ENCODE measurements around the gene DOK7.

The DOK7 gene

GRCh38 chr4:3512719-3513118 lies 49.6 kb downstream of the DOK7 start:
- H3K14ac ChIP-seq (ENCODE audit: low read length) = no peak overlapping the region
- no peak overlapping the region for H4K91ac ChIP-seq (ENCODE audit: low read depth, low read length)
- no peaks in the 10 kb centered on the region for H3K4me1 ChIP-seq (ENCODE audit: control insufficient read depth in 1 of 2, insufficient read depth in 2 of 2, low read length in 2 of 2)
- H4K12ac ChIP-seq (ENCODE audit: low read depth, low read length) = no peak overlapping the region
- no peak overlapping the region for H3K4me2 ChIP-seq (ENCODE audit: low read length)
- H3K27ac ChIP-seq (ENCODE audit: low read depth, low read length) = no peak overlapping the region
- no peak overlapping the region for H2BK120ac ChIP-seq (ENCODE audit: insufficient read depth, low read length, poor library complexity)
- no peak overlapping the region for H3K18ac ChIP-seq (ENCODE audit: low read length)
- no peaks in the 10 kb centered on the region for H3K9me3 ChIP-seq (ENCODE audit: insufficient read depth, low read depth, low read length)
- H2AFZ ChIP-seq (ENCODE audit: insufficient read depth, low read length, poor library complexity) = no peak overlapping the region
- no peak overlapping the region for H3K23ac ChIP-seq (ENCODE audit: low read length)
- no peak for DNase-seq
- no peak overlapping the region for H2BK5ac ChIP-seq (ENCODE audit: low read depth, low read length, poor library complexity)
- no peaks in the 10 kb centered on the region for H3K27me3 ChIP-seq (ENCODE audit: insufficient read depth, low read length)
- no peaks in the 10 kb centered on the region for H3K79me1 ChIP-seq (ENCODE audit: low read length)
- H3K9ac ChIP-seq (ENCODE audit: low read length) = no peak overlapping the region
- no peak overlapping the region for H2BK12ac ChIP-seq (ENCODE audit: low read length)
- H3K4me3 ChIP-seq (ENCODE audit: low read depth, low read length) = no peak overlapping the region
- WGBS (ENCODE audit: extremely low coverage, insufficient coverage, insufficient read length) = no CpG with 5 or more reads among the region's 22 CpGs
- H3K4ac ChIP-seq (ENCODE audit: low read depth, low read length) = no peak overlapping the region
- no peaks in the 10 kb centered on the region for H3K79me2 ChIP-seq (ENCODE audit: control insufficient read depth, insufficient read depth, low read length, poor library complexity)
- H2AK5ac ChIP-seq (ENCODE audit: low read length) = no peak overlapping the region
- peaks cover 76 to 83% of the 10 kb centered on the region in 2 experiments for H3K36me3 ChIP-seq (ENCODE audit: control insufficient read depth in 1 of 2, insufficient read depth in 2 of 2, low read length in 2 of 2)
- no peak overlapping the region for H4K8ac ChIP-seq (ENCODE audit: low read depth, low read length)

- peaks cover 81 to 87% of the 10 kb centered on the region in 2 experiments for H3K36me3 ChIP-seq (ENCODE audit: control insufficient read depth in 1 of 2, insufficient read depth in 2 of 2, low read length in 2 of 2)
- no CpG with 5 or more reads among the region's 18 CpGs for WGBS (ENCODE audit: extremely low coverage, insufficient coverage, insufficient read length)
- H3K4me3 ChIP-seq (ENCODE audit: low read depth, low read length) = no peak overlapping the region
- no peaks in the 10 kb centered on the region for H3K27me3 ChIP-seq (ENCODE audit: insufficient read depth, low read length)
- no peak overlapping the region for H2BK120ac ChIP-seq (ENCODE audit: insufficient read depth, low read length, poor library complexity)
- no peak overlapping the region for H3K18ac ChIP-seq (ENCODE audit: low read length)
- H4K12ac ChIP-seq (ENCODE audit: low read depth, low read length) = no peak overlapping the region
- DNase-seq = no peak
- H2AFZ ChIP-seq (ENCODE audit: insufficient read depth, low read length, poor library complexity) = no peak overlapping the region
- no peak overlapping the region for H2AK5ac ChIP-seq (ENCODE audit: low read length)
- H3K79me1 ChIP-seq (ENCODE audit: low read length) = no peaks in the 10 kb centered on the region
- no peak overlapping the region for H4K91ac ChIP-seq (ENCODE audit: low read depth, low read length)
- no peak overlapping the region for H3K27ac ChIP-seq (ENCODE audit: low read depth, low read length)
- H2BK12ac ChIP-seq (ENCODE audit: low read length) = no peak overlapping the region
- H3K14ac ChIP-seq (ENCODE audit: low read length) = no peak overlapping the region
- H3K9ac ChIP-seq (ENCODE audit: low read length) = no peak overlapping the region
- H2BK5ac ChIP-seq (ENCODE audit: low read depth, low read length, poor library complexity) = no peak overlapping the region
- no peak overlapping the region for H3K4ac ChIP-seq (ENCODE audit: low read depth, low read length)
- no peaks in the 10 kb centered on the region for H3K4me1 ChIP-seq (ENCODE audit: control insufficient read depth in 1 of 2, insufficient read depth in 2 of 2, low read length in 2 of 2)
- H3K79me2 ChIP-seq (ENCODE audit: control insufficient read depth, insufficient read depth, low read length, poor library complexity) = no peaks in the 10 kb centered on the region
- H3K4me2 ChIP-seq (ENCODE audit: low read length) = no peak overlapping the region
- H3K9me3 ChIP-seq (ENCODE audit: insufficient read depth, low read depth, low read length) = no peaks in the 10 kb centered on the region
- no peak overlapping the region for H4K8ac ChIP-seq (ENCODE audit: low read depth, low read length)
- H3K23ac ChIP-seq (ENCODE audit: low read length) = no peak overlapping the region
Observed at GRCh38 chr4:3513807-3514206, 50.7 kb downstream of the DOK7 start.

- H3K14ac ChIP-seq (ENCODE audit: low read length) = no peak overlapping the region
- no peak overlapping the region for H3K9ac ChIP-seq (ENCODE audit: low read length)
- no peak overlapping the region for H2BK5ac ChIP-seq (ENCODE audit: low read depth, low read length, poor library complexity)
- H4K8ac ChIP-seq (ENCODE audit: low read depth, low read length) = no peak overlapping the region
- H3K36me3 ChIP-seq (ENCODE audit: control insufficient read depth in 1 of 2, insufficient read depth in 2 of 2, low read length in 2 of 2) = peaks cover 85 to 89% of the 10 kb centered on the region in 2 experiments
- H3K9me3 ChIP-seq (ENCODE audit: insufficient read depth, low read depth, low read length) = no peaks in the 10 kb centered on the region
- H3K27ac ChIP-seq (ENCODE audit: low read depth, low read length) = no peak overlapping the region
- H4K91ac ChIP-seq (ENCODE audit: low read depth, low read length) = no peak overlapping the region
- no peak for DNase-seq
- H3K18ac ChIP-seq (ENCODE audit: low read length) = no peak overlapping the region
- no peak overlapping the region for H3K4me3 ChIP-seq (ENCODE audit: low read depth, low read length)
- no peak overlapping the region for H2AFZ ChIP-seq (ENCODE audit: insufficient read depth, low read length, poor library complexity)
- H3K4ac ChIP-seq (ENCODE audit: low read depth, low read length) = no peak overlapping the region
- no peak overlapping the region for H3K23ac ChIP-seq (ENCODE audit: low read length)
- no peak overlapping the region for H2BK12ac ChIP-seq (ENCODE audit: low read length)
- no peaks in the 10 kb centered on the region for H3K4me1 ChIP-seq (ENCODE audit: control insufficient read depth in 1 of 2, insufficient read depth in 2 of 2, low read length in 2 of 2)
- H2BK120ac ChIP-seq (ENCODE audit: insufficient read depth, low read length, poor library complexity) = no peak overlapping the region
- H3K79me1 ChIP-seq (ENCODE audit: low read length) = no peaks in the 10 kb centered on the region
- H4K12ac ChIP-seq (ENCODE audit: low read depth, low read length) = no peak overlapping the region
- H3K4me2 ChIP-seq (ENCODE audit: low read length) = no peak overlapping the region
- no peaks in the 10 kb centered on the region for H3K79me2 ChIP-seq (ENCODE audit: control insufficient read depth, insufficient read depth, low read length, poor library complexity)
- no CpG with 5 or more reads among the region's 17 CpGs for WGBS (ENCODE audit: extremely low coverage, insufficient coverage, insufficient read length)
- no peaks in the 10 kb centered on the region for H3K27me3 ChIP-seq (ENCODE audit: insufficient read depth, low read length)
- H2AK5ac ChIP-seq (ENCODE audit: low read length) = no peak overlapping the region
Observed at GRCh38 chr4:3514221-3514780, 51.2 kb downstream of the DOK7 start.

GRCh38 chr4:3514806-3515501 lies 51.8 kb downstream of the DOK7 start:
- no peak overlapping the region for H4K12ac ChIP-seq (ENCODE audit: low read depth, low read length)

More at GRCh38 chr4:3514806-3515501, 51.8 kb downstream of the DOK7 start:
- DNase-seq = no peak
- Histone ChIP-seq H3K79me2 (ENCODE audit: control insufficient read depth, insufficient read depth, low read length, poor library complexity) (no peaks in the 10 kb centered on the region), H3K4me3 (ENCODE audit: low read depth, low read length) (no peak overlapping the region), H2BK5ac (ENCODE audit: low read depth, low read length, poor library complexity) (no peak overlapping the region), H3K9ac (ENCODE audit: low read length) (no peak overlapping the region), H3K18ac (ENCODE audit: low read length) (no peak overlapping the region), H3K36me3 (ENCODE audit: control insufficient read depth in 1 of 2, insufficient read depth in 2 of 2, low read length in 2 of 2) (peaks cover 88 to 91% of the 10 kb centered on the region in 2 experiments), H2BK12ac (ENCODE audit: low read length) (no peak overlapping the region), H3K14ac (ENCODE audit: low read length) (no peak overlapping the region), H3K23ac (ENCODE audit: low read length) (no peak overlapping the region), H4K8ac (ENCODE audit: low read depth, low read length) (no peak overlapping the region), H3K79me1 (ENCODE audit: low read length) (no peaks in the 10 kb centered on the region), H2AK5ac (ENCODE audit: low read length) (no peak overlapping the region), H2AFZ (ENCODE audit: insufficient read depth, low read length, poor library complexity) (no peak overlapping the region), H3K4me1 (ENCODE audit: control insufficient read depth in 1 of 2, insufficient read depth in 2 of 2, low read length in 2 of 2) (no peaks in the 10 kb centered on the region), H3K27me3 (ENCODE audit: insufficient read depth, low read length) (no peaks in the 10 kb centered on the region), H4K91ac (ENCODE audit: low read depth, low read length) (no peak overlapping the region), H3K4me2 (ENCODE audit: low read length) (no peak overlapping the region), H3K27ac (ENCODE audit: low read depth, low read length) (no peak overlapping the region), H3K4ac (ENCODE audit: low read depth, low read length) (no peak overlapping the region), H2BK120ac (ENCODE audit: insufficient read depth, low read length, poor library complexity) (no peak overlapping the region), H3K9me3 (ENCODE audit: insufficient read depth, low read depth, low read length) (no peaks in the 10 kb centered on the region)
- WGBS (ENCODE audit: extremely low coverage, insufficient coverage, insufficient read length) = no CpG with 5 or more reads among the region's 31 CpGs
